22Rv1 (cell line): Measurements from ENCODE around the gene NKPD1.

Source experiments
- H3K27ac ChIP-seq: fragments of 450-650 bp; 2 replicates; pipeline ENCODE4 v1.5.1; 2017
- CTCF ChIP-seq: fragments of 450-650 bp; IDR thresholded peaks from 2 replicates; pipeline ENCODE4 v1.5.1; 2017; ENCODE audit warnings: mild to moderate bottlenecking
- ZFX ChIP-seq: fragments of 450-650 bp; IDR thresholded peaks from 2 replicates; pipeline ENCODE4 v1.6.1; 2017; ENCODE audit warnings: antibody characterized with exemption, borderline replicate concordance

NKPD1 gene

GRCh38 chr19:45191375-45191774, 30.6 kb upstream of the NKPD1 start:
- no peak overlapping the region for H3K27ac ChIP-seq
- no peak for TF ChIP-seq ZFX
- no peak for TF ChIP-seq CTCF

GRCh38 chr19:45189971-45190370, 29.2 kb upstream of the NKPD1 start:
- TF ChIP-seq ZFX (no peak), CTCF (no peak)
- no peak overlapping the region for H3K27ac ChIP-seq

GRCh38 chr19:45187421-45188100, 26.8 kb upstream of the NKPD1 start:
- H3K27ac ChIP-seq: no peak overlapping the region
- TF ChIP-seq CTCF: peak; percentile 85
- no peak for TF ChIP-seq ZFX

- TF ChIP-seq ZFX (no peak), CTCF (no peak)
- H3K27ac ChIP-seq: no peak overlapping the region
These were observed 25.9 kb upstream of the NKPD1 start for GRCh38 chr19:45186509-45187334.

GRCh38 chr19:45184115-45184514, 23.3 kb upstream of the NKPD1 start:
- no peak for TF ChIP-seq CTCF
- no peak overlapping the region for H3K27ac ChIP-seq

- TF ChIP-seq CTCF: no peak
- TF ChIP-seq ZFX: no peak
- no peak overlapping the region for H3K27ac ChIP-seq
These were observed 22.0 kb upstream of the NKPD1 start for GRCh38 chr19:45182758-45183157.

GRCh38 chr19:45180936-45181335, 20.2 kb upstream of the NKPD1 start:
- no peak overlapping the region for H3K27ac ChIP-seq
- TF ChIP-seq ZFX (no peak), CTCF (no peak)
